HEK293 (cell line): ENCODE measurements around the gene HOXA4.

Experiments used
- GFI1B ChIP-seq: fragments of 450-650 bp; formaldehyde crosslinking; IDR thresholded peaks from 2 replicates; pipeline ENCODE4 v1.5.1; 2016; ENCODE audit warnings: missing biosample characterization, missing genetic modification characterization
- GLI2 ChIP-seq: fragments of 450-650 bp; formaldehyde crosslinking; IDR thresholded peaks from 2 replicates; pipeline ENCODE4; 2017; ENCODE audit warnings: missing biosample characterization, missing genetic modification characterization, low read depth, borderline replicate concordance
- GLIS2 ChIP-seq: fragments of 450-650 bp; formaldehyde crosslinking; IDR thresholded peaks from 2 replicates; pipeline ENCODE4 v1.5.1; 2016; ENCODE audit warnings: missing biosample characterization, missing genetic modification characterization
- IKZF3 ChIP-seq: fragments of 450-650 bp; IDR thresholded peaks from 2 replicates; pipeline ENCODE4 v1.5.0; 2018; ENCODE audit warnings: missing biosample characterization, mild to moderate bottlenecking, missing genetic modification characterization, moderate library complexity
- KLF10 ChIP-seq: fragments of 450-650 bp; IDR thresholded peaks from 2 replicates; pipeline ENCODE4 v1.5.1; 2018; ENCODE audit warnings: missing biosample characterization, mild to moderate bottlenecking, missing genetic modification characterization
- MYNN ChIP-seq: fragments of 450-650 bp; formaldehyde crosslinking; IDR thresholded peaks from 2 replicates; pipeline ENCODE4 v1.5.1; 2016; ENCODE audit warnings: missing biosample characterization, missing genetic modification characterization, borderline replicate concordance
- SCRT2 ChIP-seq: fragments of 450-650 bp; formaldehyde crosslinking; IDR thresholded peaks from 2 replicates; pipeline ENCODE4 v1.5.1; 2016; ENCODE audit warnings: missing biosample characterization, missing genetic modification characterization
- SP2 ChIP-seq: fragments of 450-650 bp; formaldehyde crosslinking; IDR thresholded peaks from 2 replicates; pipeline ENCODE4 v1.5.1; 2016; ENCODE audit warnings: missing biosample characterization, missing genetic modification characterization
- ZBTB21 ChIP-seq: fragments of 450-650 bp; formaldehyde crosslinking; IDR thresholded peaks from 2 replicates; pipeline ENCODE4 v1.5.1; 2017; ENCODE audit warnings: missing biosample characterization, missing genetic modification characterization
- ZBTB8A ChIP-seq: fragments of 450-650 bp; formaldehyde crosslinking; IDR thresholded peaks from 2 replicates; pipeline ENCODE4 v1.5.1; 2016; ENCODE audit warnings: missing biosample characterization, missing genetic modification characterization
- ZNF114 ChIP-seq: fragments of 450-650 bp; formaldehyde crosslinking; IDR thresholded peaks from 2 replicates; pipeline ENCODE4 v1.5.0; 2017; ENCODE audit warnings: missing biosample characterization, missing genetic modification characterization
- ZNF157 ChIP-seq: fragments of 450-650 bp; formaldehyde crosslinking; IDR thresholded peaks from 2 replicates; pipeline ENCODE4 v1.5.1; 2016; ENCODE audit warnings: missing biosample characterization, missing genetic modification characterization
- ZNF223 ChIP-seq: fragments of 450-650 bp; formaldehyde crosslinking; IDR thresholded peaks from 2 replicates; pipeline ENCODE4 v1.5.1; 2016; ENCODE audit warnings: missing biosample characterization, missing genetic modification characterization
- ZNF248 ChIP-seq: fragments of 450-650 bp; formaldehyde crosslinking; IDR thresholded peaks from 2 replicates; pipeline ENCODE4 v1.5.1; 2017; ENCODE audit warnings: missing biosample characterization, missing genetic modification characterization
- ZNF350 ChIP-seq: fragments of 450-650 bp; formaldehyde crosslinking; IDR thresholded peaks from 2 replicates; pipeline ENCODE4 v1.5.0; 2017; ENCODE audit warnings: missing biosample characterization, mild to moderate bottlenecking, missing genetic modification characterization
- ZNF354C ChIP-seq: fragments of 450-650 bp; formaldehyde crosslinking; IDR thresholded peaks from 2 replicates; pipeline ENCODE4 v1.5.1; 2016; ENCODE audit warnings: missing biosample characterization, missing genetic modification characterization, low read depth, borderline replicate concordance
- ZNF521 ChIP-seq: fragments of 450-650 bp; formaldehyde crosslinking; IDR thresholded peaks from 2 replicates; pipeline ENCODE4 v1.5.1; 2017; ENCODE audit warnings: missing biosample characterization, mild to moderate bottlenecking, missing genetic modification characterization
- ZNF529 ChIP-seq: fragments of 450-650 bp; formaldehyde crosslinking; IDR thresholded peaks from 2 replicates; pipeline ENCODE4 v1.5.1; 2017; ENCODE audit warnings: missing genetic modification characterization, missing biosample characterization; ENCODE audit not compliant: insufficient replicate concordance
- ZNF548 ChIP-seq: fragments of 450-650 bp; formaldehyde crosslinking; IDR thresholded peaks from 2 replicates; pipeline ENCODE4 v1.5.1; 2016; ENCODE audit warnings: missing biosample characterization, missing genetic modification characterization
- ZNF549 ChIP-seq: fragments of 450-650 bp; IDR thresholded peaks from 2 replicates; pipeline ENCODE4 v1.5.1; 2018; ENCODE audit warnings: missing biosample characterization, missing genetic modification characterization, mild to moderate bottlenecking, inconsistent platforms, moderate library complexity
- ZNF558 ChIP-seq: fragments of 450-650 bp; formaldehyde crosslinking; IDR thresholded peaks from 2 replicates; pipeline ENCODE4 v1.5.1; 2016; ENCODE audit warnings: missing biosample characterization, missing genetic modification characterization
- ZNF596 ChIP-seq: fragments of 450-650 bp; IDR thresholded peaks from 2 replicates; pipeline ENCODE4 v1.5.0; 2018; ENCODE audit warnings: missing biosample characterization, mild to moderate bottlenecking, missing genetic modification characterization, moderate library complexity
- ZNF600 ChIP-seq: fragments of 450-650 bp; formaldehyde crosslinking; IDR thresholded peaks from 2 replicates; pipeline ENCODE4 v1.5.1; 2016; ENCODE audit warnings: missing biosample characterization, missing genetic modification characterization
- ZNF664 ChIP-seq: fragments of 450-650 bp; formaldehyde crosslinking; IDR thresholded peaks from 2 replicates; pipeline ENCODE4 v1.5.1; 2016; ENCODE audit warnings: missing biosample characterization, missing genetic modification characterization
- ZSCAN16 ChIP-seq: fragments of 450-650 bp; formaldehyde crosslinking; IDR thresholded peaks from 2 replicates; pipeline ENCODE4 v1.5.1; 2016; ENCODE audit warnings: missing biosample characterization, missing genetic modification characterization
- TF ChIP-seq, protein P1 (sequence below): fragments of 450-650 bp; formaldehyde crosslinking; IDR thresholded peaks from 2 replicates; pipeline ENCODE4 v1.5.1; 2017; ENCODE audit warnings: missing biosample characterization, missing genetic modification characterization
- TF ChIP-seq, protein P2 (sequence below): fragments of 450-650 bp; formaldehyde crosslinking; IDR thresholded peaks from 2 replicates; pipeline ENCODE4 v1.5.0; 2017; ENCODE audit warnings: missing biosample characterization, missing genetic modification characterization, borderline replicate concordance
- TF ChIP-seq, protein P3 (sequence below): fragments of 450-650 bp; IDR thresholded peaks from 2 replicates; pipeline ENCODE4 v1.5.1; 2018; ENCODE audit warnings: missing biosample characterization, mild to moderate bottlenecking, missing genetic modification characterization
- TF ChIP-seq, protein P4 (sequence below): fragments of 450-650 bp; IDR thresholded peaks from 2 replicates; pipeline ENCODE4 v1.5.1; 2018; ENCODE audit warnings: missing biosample characterization, missing genetic modification characterization
- TF ChIP-seq, protein P5 (sequence below): fragments of 450-650 bp; formaldehyde crosslinking; IDR thresholded peaks from 2 replicates; pipeline ENCODE4 v1.5.1; 2016; ENCODE audit warnings: missing biosample characterization, missing genetic modification characterization

Gene HOXA4

DNA sequence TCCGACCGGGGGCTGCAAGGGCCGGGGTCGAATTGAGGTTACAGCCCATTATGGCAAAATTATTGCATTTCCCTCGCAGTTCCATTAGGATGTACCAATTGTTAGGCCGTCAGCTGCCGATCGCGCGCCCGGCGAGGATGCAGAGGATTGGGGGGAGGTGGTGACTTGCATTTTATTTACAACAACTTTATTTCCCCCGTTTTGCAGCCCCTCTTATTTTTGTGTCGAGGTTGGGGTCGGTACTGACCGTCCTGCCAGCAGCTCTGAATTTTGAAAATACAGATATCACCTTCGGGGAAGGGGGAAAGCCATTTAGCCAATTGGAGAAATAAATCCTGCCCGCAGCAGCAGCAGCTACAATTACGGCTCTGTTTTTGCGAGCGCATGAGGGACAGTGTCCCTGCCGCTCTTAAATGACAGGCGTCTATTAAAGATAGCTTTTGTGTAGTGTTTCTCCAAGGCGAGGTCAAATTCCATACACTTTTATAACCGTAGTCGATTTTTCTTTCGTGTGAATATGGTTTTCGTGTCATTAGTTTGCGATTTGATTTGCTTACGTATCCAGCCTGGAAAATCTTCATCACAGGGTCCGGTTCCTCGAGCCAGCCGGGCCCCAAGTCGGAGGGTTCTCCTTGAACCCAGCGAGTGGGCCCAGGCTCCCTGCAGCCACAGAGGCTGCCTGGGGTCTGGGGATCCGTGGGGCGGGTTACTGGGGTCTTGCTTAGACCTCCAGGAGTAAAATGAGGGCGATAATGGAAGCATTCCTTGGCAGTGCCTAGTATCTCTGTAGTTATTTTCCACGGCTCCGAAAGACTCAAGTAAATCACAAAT is 13.6 kb upstream of the HOXA4 start (continued):
- no peak for TF ChIP-seq ZSCAN16
- TF ChIP-seq, protein P1, sequence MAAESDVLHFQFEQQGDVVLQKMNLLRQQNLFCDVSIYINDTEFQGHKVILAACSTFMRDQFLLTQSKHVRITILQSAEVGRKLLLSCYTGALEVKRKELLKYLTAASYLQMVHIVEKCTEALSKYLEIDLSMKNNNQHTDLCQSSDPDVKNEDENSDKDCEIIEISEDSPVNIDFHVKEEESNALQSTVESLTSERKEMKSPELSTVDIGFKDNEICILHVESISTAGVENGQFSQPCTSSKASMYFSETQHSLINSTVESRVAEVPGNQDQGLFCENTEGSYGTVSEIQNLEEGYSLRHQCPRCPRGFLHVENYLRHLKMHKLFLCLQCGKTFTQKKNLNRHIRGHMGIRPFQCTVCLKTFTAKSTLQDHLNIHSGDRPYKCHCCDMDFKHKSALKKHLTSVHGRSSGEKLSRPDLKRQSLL (tag by site-specific recombination), result no peak
- TF ChIP-seq GFI1B (tag by site-specific recombination), result peak; percentile 71
- no peak for TF ChIP-seq GLI2 (tag by site-specific recombination)
- TF ChIP-seq ZNF664 (tag by site-specific recombination), result no peak
- no peak for TF ChIP-seq ZNF248 (tag by site-specific recombination)
- TF ChIP-seq, protein P2, sequence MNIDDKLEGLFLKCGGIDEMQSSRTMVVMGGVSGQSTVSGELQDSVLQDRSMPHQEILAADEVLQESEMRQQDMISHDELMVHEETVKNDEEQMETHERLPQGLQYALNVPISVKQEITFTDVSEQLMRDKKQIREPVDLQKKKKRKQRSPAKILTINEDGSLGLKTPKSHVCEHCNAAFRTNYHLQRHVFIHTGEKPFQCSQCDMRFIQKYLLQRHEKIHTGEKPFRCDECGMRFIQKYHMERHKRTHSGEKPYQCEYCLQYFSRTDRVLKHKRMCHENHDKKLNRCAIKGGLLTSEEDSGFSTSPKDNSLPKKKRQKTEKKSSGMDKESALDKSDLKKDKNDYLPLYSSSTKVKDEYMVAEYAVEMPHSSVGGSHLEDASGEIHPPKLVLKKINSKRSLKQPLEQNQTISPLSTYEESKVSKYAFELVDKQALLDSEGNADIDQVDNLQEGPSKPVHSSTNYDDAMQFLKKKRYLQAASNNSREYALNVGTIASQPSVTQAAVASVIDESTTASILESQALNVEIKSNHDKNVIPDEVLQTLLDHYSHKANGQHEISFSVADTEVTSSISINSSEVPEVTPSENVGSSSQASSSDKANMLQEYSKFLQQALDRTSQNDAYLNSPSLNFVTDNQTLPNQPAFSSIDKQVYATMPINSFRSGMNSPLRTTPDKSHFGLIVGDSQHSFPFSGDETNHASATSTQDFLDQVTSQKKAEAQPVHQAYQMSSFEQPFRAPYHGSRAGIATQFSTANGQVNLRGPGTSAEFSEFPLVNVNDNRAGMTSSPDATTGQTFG, result no peak
- no peak for TF ChIP-seq ZNF600 (tag by site-specific recombination)
- 0 out of 2 replicates have a peak, but pooled peaks have one; percentile 8 for TF ChIP-seq ZNF596 (tag by site-specific recombination)
- no peak for TF ChIP-seq ZNF548 (tag by site-specific recombination)
- no peak for TF ChIP-seq ZBTB8A (tag by site-specific recombination)
- TF ChIP-seq ZNF354C (tag by site-specific recombination), result no peak
- TF ChIP-seq ZNF558 (tag by site-specific recombination), result no peak
- TF ChIP-seq ZNF549, result no peak
- TF ChIP-seq, protein P3, sequence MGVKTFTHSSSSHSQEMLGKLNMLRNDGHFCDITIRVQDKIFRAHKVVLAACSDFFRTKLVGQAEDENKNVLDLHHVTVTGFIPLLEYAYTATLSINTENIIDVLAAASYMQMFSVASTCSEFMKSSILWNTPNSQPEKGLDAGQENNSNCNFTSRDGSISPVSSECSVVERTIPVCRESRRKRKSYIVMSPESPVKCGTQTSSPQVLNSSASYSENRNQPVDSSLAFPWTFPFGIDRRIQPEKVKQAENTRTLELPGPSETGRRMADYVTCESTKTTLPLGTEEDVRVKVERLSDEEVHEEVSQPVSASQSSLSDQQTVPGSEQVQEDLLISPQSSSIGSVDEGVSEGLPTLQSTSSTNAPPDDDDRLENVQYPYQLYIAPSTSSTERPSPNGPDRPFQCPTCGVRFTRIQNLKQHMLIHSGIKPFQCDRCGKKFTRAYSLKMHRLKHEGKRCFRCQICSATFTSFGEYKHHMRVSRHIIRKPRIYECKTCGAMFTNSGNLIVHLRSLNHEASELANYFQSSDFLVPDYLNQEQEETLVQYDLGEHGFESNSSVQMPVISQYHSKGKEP (tag by site-specific recombination), result peak; percentile 96
- TF ChIP-seq ZNF521 (tag by site-specific recombination), result no peak
- no peak for TF ChIP-seq MYNN
- TF ChIP-seq ZNF114, result no peak
- no peak for TF ChIP-seq ZBTB21 (tag by site-specific recombination)
- TF ChIP-seq, protein P4, sequence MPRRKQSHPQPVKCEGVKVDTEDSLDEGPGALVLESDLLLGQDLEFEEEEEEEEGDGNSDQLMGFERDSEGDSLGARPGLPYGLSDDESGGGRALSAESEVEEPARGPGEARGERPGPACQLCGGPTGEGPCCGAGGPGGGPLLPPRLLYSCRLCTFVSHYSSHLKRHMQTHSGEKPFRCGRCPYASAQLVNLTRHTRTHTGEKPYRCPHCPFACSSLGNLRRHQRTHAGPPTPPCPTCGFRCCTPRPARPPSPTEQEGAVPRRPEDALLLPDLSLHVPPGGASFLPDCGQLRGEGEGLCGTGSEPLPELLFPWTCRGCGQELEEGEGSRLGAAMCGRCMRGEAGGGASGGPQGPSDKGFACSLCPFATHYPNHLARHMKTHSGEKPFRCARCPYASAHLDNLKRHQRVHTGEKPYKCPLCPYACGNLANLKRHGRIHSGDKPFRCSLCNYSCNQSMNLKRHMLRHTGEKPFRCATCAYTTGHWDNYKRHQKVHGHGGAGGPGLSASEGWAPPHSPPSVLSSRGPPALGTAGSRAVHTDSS (tag by site-specific recombination), result no peak
- TF ChIP-seq, protein P5, sequence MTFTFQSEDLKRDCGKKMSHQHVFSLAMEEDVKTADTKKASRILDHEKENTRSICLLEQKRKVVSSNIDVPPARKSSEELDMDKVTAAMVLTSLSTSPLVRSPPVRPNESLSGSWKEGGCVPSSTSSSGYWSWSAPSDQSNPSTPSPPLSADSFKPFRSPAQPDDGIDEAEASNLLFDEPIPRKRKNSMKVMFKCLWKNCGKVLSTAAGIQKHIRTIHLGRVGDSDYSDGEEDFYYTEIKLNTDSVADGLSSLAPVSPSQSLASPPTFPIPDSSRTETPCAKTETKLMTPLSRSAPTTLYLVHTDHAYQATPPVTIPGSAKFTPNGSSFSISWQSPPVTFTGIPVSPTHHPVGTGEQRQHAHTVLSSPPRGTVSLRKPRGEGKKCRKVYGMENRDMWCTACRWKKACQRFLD (tag by site-specific recombination), result no peak
- TF ChIP-seq ZNF223 (tag by site-specific recombination), result no peak
- TF ChIP-seq ZNF157 (tag by site-specific recombination), result no peak
- no peak for TF ChIP-seq GLIS2 (tag by site-specific recombination)
- TF ChIP-seq SCRT2, result no peak
- no peak for TF ChIP-seq KLF10 (tag by site-specific recombination)
- no peak for TF ChIP-seq ZNF529 (tag by site-specific recombination)
- no peak for TF ChIP-seq SP2 (tag by site-specific recombination)
- no peak for TF ChIP-seq ZNF350
- peak; percentile 30; the same call in 1 of the 2 replicates for TF ChIP-seq IKZF3 (tag by site-specific recombination)
